Measurements from ENCODE around the gene SLC26A11.

- TF ChIP-seq POLR2A (IDR thresholded peaks at IDR 0.05; ENCODE audit: low read length): no peak
- no peak for TF ChIP-seq GATA1 (IDR thresholded peaks at IDR 0.05; ENCODE audit: low read depth, low read length)
These were observed 14.4 kb upstream of the SLC26A11 start for GRCh38 chr17:80205811-80206210.

All from erythroblast (primary cell).